ENCODE measurements around the gene OR2H2. TPM values are rescaled to one million over a fixed set of nuclear protein-coding genes. Genes with fewer than 3 reads are reported as not detected.

Gene OR2H2
- total RNA-seq, 1 experiment from 2014 or later: not detected

DNA sequence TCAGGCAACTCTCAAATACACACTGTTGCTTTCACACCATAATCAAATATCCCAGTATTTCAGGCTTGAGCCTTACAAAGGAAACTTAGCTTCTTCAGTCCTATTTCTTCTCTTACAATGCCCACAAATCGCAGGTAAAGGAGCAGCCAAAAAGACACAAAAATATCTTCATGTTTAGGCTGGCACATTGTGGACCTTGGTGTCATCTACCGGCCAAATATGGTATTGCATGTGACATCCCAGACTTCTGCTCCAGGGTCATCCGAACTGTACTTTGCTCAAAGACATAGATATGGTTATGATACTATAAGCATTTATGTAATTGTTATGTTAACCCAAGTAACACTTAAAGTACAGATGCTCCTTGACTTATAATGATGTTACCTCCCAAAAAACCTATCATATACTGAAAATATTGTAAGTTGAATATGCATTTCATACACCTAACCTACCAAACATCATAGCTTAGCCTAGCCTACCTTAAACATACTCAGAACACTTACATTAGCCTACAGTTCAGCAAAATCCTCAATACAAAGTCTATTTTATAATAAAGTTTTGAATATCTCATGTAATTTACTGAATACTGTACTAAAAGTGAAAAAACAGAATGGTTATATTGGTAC lies 4.6 kb downstream of the OR2H2 start:
- Mint-ChIP-seq H3K4me1 (ENCODE audit: low read depth, unreplicated experiment) (no peaks in the 10 kb centered on the region), H3K4me3 (ENCODE audit: unreplicated experiment) (no peak overlapping the region), H3K27me3 (ENCODE audit: insufficient read depth, unreplicated experiment) (peaks cover 20% of the 10 kb centered on the region), H3K36me3 (ENCODE audit: insufficient read depth, unreplicated experiment) (no peaks in the 10 kb centered on the region), H3K9me3 (ENCODE audit: unreplicated experiment) (no peaks in the 10 kb centered on the region), H3K27ac (ENCODE audit: unreplicated experiment) (no peak overlapping the region)
- DNase-seq: peak in 1 of 2 experiments; percentile 62
- ChIA-PET CTCF (interaction anchor here (1.2 to 1.5 kb wide), 2 partner anchors 58 to 162 kb away, joined by 3 to 7 read pairs; no protein-coding TSS in a partner anchor), POLR2A (no interaction called here)
- H3K27me3 ChIP-seq (replicated peaks; ENCODE audit: control insufficient read depth, insufficient read depth, low read length): no peaks in the 10 kb centered on the region
- TF ChIP-seq, protein P1, sequence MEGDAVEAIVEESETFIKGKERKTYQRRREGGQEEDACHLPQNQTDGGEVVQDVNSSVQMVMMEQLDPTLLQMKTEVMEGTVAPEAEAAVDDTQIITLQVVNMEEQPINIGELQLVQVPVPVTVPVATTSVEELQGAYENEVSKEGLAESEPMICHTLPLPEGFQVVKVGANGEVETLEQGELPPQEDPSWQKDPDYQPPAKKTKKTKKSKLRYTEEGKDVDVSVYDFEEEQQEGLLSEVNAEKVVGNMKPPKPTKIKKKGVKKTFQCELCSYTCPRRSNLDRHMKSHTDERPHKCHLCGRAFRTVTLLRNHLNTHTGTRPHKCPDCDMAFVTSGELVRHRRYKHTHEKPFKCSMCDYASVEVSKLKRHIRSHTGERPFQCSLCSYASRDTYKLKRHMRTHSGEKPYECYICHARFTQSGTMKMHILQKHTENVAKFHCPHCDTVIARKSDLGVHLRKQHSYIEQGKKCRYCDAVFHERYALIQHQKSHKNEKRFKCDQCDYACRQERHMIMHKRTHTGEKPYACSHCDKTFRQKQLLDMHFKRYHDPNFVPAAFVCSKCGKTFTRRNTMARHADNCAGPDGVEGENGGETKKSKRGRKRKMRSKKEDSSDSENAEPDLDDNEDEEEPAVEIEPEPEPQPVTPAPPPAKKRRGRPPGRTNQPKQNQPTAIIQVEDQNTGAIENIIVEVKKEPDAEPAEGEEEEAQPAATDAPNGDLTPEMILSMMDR (IDR thresholded peaks at IDR 0.05; ENCODE audit: insufficient read depth in 1 of 2, low read depth in 1 of 2, low read length in 1 of 2, severe bottlenecking in 1 of 2, unreplicated experiment in 1 of 2): peak; percentile 83 to 88
- intact Hi-C loops (cut with micrococcal nuclease; ENCODE audit: unreplicated experiment): loop anchor here (1.0 to 2.0 kb wide), 2 partner anchors 163 to 175 kb away; partner anchors contain the start of gene OR12D1
- no peaks in the 10 kb centered on the region for H3K9me3 ChIP-seq
- H3K4me1 ChIP-seq: no peaks in the 10 kb centered on the region
- H3K36me3 ChIP-seq (ENCODE audit: control insufficient read depth, insufficient read depth, low read length): no peaks in the 10 kb centered on the region
- no TSS peak for BruUV-seq (replicated peaks)
- no peak overlapping the region for H3K4me3 ChIP-seq (ENCODE audit: low read depth, low read length)

DNA sequence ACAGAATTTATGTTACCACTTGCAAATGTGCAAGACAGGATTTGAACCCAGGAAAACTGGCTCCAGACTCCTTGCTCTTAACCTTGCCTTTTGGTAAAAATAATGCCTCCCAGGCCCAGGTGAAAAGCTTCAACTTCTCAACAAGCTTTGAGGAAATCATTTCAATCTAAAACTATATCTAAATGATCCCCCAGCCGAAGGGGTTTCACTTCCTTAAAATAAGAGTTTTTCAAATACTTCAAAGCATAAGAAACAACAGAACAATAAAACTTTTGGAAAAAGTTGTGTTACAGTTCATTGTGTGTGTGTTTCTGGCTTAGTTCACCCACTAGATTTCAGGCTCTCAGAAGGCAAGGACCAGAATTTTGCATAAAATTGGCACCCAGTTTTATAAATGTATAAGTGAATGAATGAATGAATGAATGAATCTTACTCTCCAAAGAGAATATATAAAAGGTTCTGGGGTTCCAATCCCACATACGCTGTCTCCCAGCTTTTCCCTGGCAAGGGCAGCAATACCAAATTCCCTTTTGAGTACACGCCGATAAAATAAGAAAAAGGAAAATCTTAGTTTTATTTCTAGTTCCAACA lies 5.4 kb downstream of the OR2H2 start:
- no peaks in the 10 kb centered on the region for H3K9me3 Mint-ChIP-seq (ENCODE audit: unreplicated experiment)
- no peak overlapping the region for H3K4me3 Mint-ChIP-seq (ENCODE audit: unreplicated experiment)
- H3K4me3 ChIP-seq (ENCODE audit: low read depth, low read length): no peak overlapping the region
- H3K27ac Mint-ChIP-seq (ENCODE audit: unreplicated experiment): no peak overlapping the region
- ChIA-PET CTCF (interaction anchor here (1.2 to 1.5 kb wide), 2 partner anchors 58 to 163 kb away, joined by 3 to 7 read pairs; no protein-coding TSS in a partner anchor), POLR2A (no interaction called here)
- no peaks in the 10 kb centered on the region for H3K27me3 ChIP-seq (replicated peaks; ENCODE audit: control insufficient read depth, insufficient read depth, low read length)
- intact Hi-C loops (cut with micrococcal nuclease; ENCODE audit: unreplicated experiment): no loop called here
- DNase-seq: no peak
- TF ChIP-seq, protein P1 (IDR thresholded peaks at IDR 0.05; ENCODE audit: insufficient read depth in 1 of 2, low read depth in 1 of 2, low read length in 1 of 2, severe bottlenecking in 1 of 2, unreplicated experiment in 1 of 2): no peak
- no TSS peak for BruUV-seq (replicated peaks)
- no peaks in the 10 kb centered on the region for H3K4me1 Mint-ChIP-seq (ENCODE audit: low read depth, unreplicated experiment)
- no peaks in the 10 kb centered on the region for H3K36me3 ChIP-seq (ENCODE audit: control insufficient read depth, insufficient read depth, low read length)
- no peaks in the 10 kb centered on the region for H3K36me3 Mint-ChIP-seq (ENCODE audit: insufficient read depth, unreplicated experiment)
- no peaks in the 10 kb centered on the region for H3K9me3 ChIP-seq
- H3K27me3 Mint-ChIP-seq (ENCODE audit: insufficient read depth, unreplicated experiment): peaks cover 26% of the 10 kb centered on the region
- H3K4me1 ChIP-seq: no peaks in the 10 kb centered on the region

- ChIA-PET CTCF (no interaction called here), POLR2A (no interaction called here)
- Mint-ChIP-seq H3K27me3 (ENCODE audit: insufficient read depth, unreplicated experiment) (peaks cover 21% of the 10 kb centered on the region), H3K9me3 (ENCODE audit: unreplicated experiment) (no peaks in the 10 kb centered on the region), H3K4me3 (ENCODE audit: unreplicated experiment) (no peak overlapping the region), H3K27ac (ENCODE audit: unreplicated experiment) (no peak overlapping the region), H3K36me3 (ENCODE audit: insufficient read depth, unreplicated experiment) (no peaks in the 10 kb centered on the region), H3K4me1 (ENCODE audit: low read depth, unreplicated experiment) (no peaks in the 10 kb centered on the region)
- Histone ChIP-seq H3K4me1 (no peaks in the 10 kb centered on the region), H3K36me3 (ENCODE audit: control insufficient read depth, insufficient read depth, low read length) (no peaks in the 10 kb centered on the region), H3K9me3 (no peaks in the 10 kb centered on the region), H3K4me3 (ENCODE audit: low read depth, low read length) (no peak overlapping the region), H3K27me3 (replicated peaks; ENCODE audit: control insufficient read depth, insufficient read depth, low read length) (no peaks in the 10 kb centered on the region)
- DNase-seq: no peak
- intact Hi-C loops (cut with micrococcal nuclease; ENCODE audit: unreplicated experiment): no loop called here
- TF ChIP-seq, protein P1 (IDR thresholded peaks at IDR 0.05; ENCODE audit: insufficient read depth in 1 of 2, low read depth in 1 of 2, low read length in 1 of 2, severe bottlenecking in 1 of 2, unreplicated experiment in 1 of 2): no peak
- no TSS peak for BruUV-seq (replicated peaks)
Observed at GRCh38 chr6:29591677-29592076, 6.8 kb downstream of the OR2H2 start.

Measured in Caco-2 (cell line).